Measurements from ENCODE around the gene CHD5.
A peak's percentile ranks its signal among the peaks of the same experiment; 100 is the strongest.

The CHD5 gene

DNA sequence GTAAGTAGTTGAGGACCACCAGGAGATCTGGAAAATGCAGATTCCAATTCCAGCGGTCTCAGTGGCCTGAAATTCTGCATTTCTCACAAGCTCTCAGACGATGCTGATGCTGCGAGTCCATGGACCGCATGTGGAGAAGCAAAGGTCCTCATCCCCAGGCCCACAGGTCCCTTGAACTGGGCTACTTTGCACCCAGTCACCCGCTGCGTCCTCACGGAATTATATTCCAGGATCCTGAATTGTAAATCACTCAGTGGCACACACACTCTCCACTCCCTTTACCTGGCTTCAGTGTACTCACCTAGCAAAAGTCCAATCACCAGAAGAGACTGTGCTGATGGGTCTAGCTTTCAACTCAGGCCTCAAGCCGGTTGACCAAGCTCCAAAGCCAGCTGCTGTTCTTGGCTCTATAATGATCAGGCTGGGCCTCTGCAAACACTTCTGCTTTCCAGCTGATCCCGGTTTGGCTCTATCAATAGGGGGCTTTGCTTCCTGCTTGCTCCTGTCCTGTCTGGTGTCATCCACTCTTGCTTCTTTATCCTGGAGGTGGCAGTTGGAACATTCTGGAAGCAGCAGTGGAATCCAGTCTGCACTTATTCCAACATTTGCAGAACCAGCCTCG is 20.2 kb upstream of the CHD5 start:
- DNase-seq (ENCODE audit: low read depth), result no peak

DNA sequence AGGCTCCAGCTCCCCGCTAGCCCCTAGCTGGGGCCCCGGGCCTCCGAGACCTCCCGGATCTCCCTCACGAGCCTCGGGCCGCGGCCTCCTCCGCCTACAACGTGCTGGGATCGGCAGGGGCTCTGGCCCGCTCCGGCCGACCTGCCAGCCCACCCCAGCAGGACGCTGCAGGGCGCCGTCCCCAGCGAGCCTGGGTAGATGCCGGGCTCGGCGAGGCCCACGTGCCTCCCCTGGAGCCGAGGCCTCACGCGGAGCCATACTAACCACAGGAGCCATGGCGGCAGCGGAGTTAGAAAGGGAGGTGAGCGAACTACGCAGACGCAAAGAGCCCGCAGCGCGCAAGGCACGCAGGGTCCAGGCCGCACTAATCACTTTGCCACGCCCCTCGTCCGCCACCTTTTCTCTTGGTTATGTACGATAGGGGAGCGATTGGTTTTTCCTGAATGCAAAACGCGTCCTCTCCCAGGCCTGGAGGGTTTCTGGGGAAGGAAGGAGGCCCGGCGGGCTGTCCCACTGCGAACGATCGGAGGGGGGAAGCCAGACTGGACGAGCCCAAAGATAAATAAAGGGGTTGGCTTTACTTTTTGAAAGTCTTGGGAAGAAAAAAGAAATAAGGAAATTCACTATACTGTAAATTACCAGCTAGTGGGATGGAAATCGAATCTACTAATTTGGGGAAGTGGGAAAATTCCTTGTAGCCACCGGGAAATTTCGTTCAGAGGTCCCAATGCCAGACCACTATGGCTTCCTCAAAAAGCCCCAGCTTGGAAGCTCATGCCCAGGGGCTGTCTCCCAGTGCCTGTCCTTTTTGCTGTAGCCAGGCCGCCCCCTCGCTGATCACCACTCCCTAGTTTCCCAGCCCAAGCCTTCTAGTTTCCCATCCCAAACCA is 19.4 kb upstream of the CHD5 start, which contains the start of gene RPL22:
TSS of gene RPL22 (minus strand) at position 298 of the 890 bp plus-strand sequence. CDS start at position 276, 22 bp downstream.
- DNase-seq (ENCODE audit: low read depth), result peak; percentile 95

DNA sequence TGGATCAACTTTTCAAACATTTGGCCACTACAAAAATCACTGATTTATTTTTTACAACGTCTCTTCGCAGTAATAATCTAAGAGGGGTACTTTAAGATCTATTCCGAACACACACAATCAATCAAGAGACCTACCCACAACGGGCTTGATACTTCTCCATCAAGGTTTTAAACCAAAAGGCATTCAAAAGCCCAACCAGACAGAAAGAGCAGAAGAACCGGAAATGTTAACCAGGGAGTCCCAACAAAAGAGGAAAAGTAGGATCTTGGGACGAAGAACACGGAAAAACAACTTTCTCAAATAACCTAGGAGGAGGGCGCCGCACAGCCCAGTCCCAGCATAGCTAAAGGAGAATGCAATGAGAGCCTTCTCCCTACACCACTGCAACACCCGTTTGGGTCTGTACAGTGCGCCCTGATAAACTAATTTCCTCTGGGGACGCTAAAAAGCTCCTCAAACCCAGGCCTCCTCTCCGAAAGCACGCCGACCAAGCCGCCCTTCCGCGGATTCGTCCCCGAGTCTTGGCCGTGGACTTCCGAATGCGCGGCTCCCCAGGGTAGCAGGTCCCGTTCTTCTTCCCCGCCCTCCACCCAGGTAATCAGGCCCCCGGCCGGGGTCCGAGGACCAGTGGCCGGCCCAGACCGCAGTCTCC is 18.7 kb upstream of the CHD5 start:
- no peak for DNase-seq (ENCODE audit: low read depth)

- DNase-seq (ENCODE audit: low read depth), result no peak
These were observed 17.8 kb upstream of the CHD5 start for GRCh38 chr1:6197746-6198427.

DNA sequence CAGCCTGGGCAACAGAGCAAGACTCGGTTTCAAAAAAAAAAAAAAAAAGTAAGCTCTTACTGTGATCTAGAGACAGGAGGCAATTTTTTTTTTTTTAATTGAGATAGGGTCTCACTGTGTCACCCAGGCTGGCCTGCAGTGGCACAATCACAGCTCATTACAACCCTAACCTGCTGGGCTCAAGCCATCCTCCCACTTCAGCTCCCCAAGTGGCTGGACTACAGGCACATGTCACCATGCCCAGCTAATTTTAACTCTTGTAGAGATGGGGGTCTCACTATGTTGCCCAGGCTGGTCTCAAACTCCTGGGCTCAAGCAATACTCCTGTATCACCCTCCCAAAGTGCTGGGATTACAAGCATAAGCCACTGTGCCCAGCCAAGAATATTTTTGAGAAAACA is 11.8 kb upstream of the CHD5 start:
- no peak for DNase-seq (ENCODE audit: low read depth)

- no peak for DNase-seq (ENCODE audit: low read depth)
These were observed 8.3 kb upstream of the CHD5 start for GRCh38 chr1:6188466-6188865.

- no peak for DNase-seq (ENCODE audit: low read depth)
These were observed 5.7 kb upstream of the CHD5 start for GRCh38 chr1:6185635-6186382.

DNA sequence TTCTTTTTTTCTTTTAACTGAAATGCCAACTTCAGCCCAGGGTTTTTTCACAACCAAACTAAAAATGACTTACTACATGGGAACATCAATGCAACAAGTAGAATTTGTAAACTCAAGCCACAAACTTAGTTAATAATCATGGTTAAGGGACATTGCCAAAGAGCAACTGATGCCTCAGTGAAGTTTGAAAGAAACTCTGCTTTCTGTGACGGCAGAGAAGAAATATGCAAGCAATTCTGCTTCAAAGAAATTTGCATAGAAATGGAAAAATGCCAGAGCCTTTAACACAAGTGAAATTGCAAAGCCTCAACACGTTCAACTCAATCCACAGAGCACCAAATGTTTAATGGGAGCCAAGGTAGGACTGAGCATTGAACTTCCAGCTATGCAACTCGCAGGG is 5.0 kb upstream of the CHD5 start:
- DNase-seq (ENCODE audit: low read depth), result no peak

DNA sequence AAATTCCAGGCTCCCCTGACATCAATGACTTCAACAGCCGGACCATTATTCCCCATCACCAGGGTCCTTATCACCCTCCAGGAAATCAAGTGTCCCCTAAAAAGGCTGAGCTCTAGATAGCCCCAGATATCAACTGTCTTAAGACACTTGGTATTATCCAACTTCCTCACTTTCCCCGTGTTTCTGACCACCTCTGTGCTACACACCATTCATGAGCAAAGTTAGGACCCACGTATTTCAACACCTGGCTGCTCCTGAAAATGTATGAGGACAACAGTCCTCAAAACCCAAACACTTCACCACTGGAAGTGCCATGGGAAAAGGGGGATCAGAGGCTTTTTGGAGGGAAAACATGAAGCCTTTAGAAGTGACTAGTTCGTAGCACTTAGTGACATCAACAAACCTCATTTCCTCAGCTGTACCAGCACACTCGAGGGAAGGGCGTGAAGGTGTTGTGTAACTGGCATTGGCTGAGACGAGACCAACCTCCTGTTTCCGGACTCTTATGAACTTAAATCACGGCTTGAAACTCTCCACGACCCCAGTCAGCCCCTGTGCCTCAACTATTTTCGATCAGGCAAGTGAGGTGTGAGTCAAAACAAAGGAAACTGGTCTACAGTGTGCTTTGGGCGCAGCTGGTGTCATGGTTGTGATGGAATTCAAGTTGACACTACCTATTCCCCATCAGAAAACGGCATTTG is 4.1 kb upstream of the CHD5 start:
- no peak for DNase-seq (ENCODE audit: low read depth)

- no peak for DNase-seq (ENCODE audit: low read depth)
These were observed 3.4 kb upstream of the CHD5 start for GRCh38 chr1:6183520-6183989.

GRCh38 chr1:6181347-6181770 is 1.2 kb upstream of the CHD5 start:
- DNase-seq (ENCODE audit: low read depth), result no peak

DNA sequence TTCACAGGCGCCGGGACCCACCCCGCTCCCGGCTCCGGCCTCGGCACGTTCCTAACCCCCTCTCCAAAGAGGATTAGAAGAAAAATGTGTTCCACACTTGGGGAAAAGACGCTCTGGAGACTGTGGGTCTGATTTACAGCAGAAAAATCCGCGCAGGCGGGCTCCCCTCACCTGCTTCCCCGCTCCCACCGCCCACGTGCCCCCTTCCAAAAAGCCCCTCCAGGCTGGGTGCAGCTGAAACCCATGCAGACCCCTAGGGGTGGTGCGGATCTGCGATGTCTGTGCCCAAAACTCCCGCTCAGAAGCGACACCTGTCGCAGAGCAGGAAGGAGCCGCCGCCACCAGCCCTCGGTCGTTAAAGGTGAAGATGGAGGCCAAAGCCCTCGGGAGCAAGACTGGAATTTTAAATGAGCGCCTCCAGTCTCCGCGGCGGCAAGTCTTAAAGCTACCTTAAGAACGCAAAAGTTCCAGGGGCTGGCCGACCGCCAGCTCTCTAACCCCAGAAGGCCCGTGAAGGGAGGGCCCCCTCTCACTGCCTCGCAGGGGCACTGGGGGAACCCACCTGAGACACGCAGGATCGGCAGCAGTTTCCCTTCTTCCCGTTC is 688 bp upstream of the CHD5 start:
- DNase-seq (ENCODE audit: low read depth), result no peak

GRCh38 chr1:6179564-6180175 is 451 bp downstream of the CHD5 start:
- no peak for DNase-seq (ENCODE audit: low read depth)

GRCh38 chr1:6178751-6179563 is 1.2 kb downstream of the CHD5 start:
- no peak for DNase-seq (ENCODE audit: low read depth)

- DNase-seq (ENCODE audit: low read depth), result no peak
These were observed 2.3 kb downstream of the CHD5 start for GRCh38 chr1:6177681-6178380.

GRCh38 chr1:6176779-6177178 is 3.3 kb downstream of the CHD5 start:
- no peak for DNase-seq (ENCODE audit: low read depth)

DNA sequence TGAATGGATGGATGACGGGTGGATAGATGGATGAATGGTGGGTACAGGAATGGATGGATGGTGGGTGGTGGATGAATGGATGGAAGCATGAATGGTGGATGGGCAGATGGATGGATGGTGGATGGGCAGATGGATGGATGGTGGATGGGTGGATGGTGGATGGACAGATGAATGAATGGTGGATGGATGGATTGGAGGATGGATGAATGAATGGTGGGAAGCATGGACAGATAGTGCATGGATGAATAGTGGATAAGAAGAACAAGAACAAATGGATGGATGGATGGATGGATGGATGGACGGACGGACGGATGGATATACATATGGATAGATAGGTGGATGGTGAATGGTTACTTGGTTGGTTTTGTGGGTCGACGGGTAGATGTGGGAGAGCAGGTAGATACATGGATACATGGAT is 4.7 kb downstream of the CHD5 start:
- DNase-seq (ENCODE audit: low read depth), result no peak

- no peak for DNase-seq (ENCODE audit: low read depth)
These were observed 5.3 kb downstream of the CHD5 start for GRCh38 chr1:6174621-6175410.
